Lung microvascular endothelial cell (primary cell): Measurements from ENCODE around the gene TLK1. TPM values are rescaled to one million over a fixed set of nuclear protein-coding genes. Genes with fewer than 3 reads are reported as not detected.
A peak's percentile ranks its signal among the peaks of the same experiment; 100 is the strongest.

Experiments used
- DNase-seq, 2 donors: peaks; one replicate each; pipeline versions ENCODE4 v3.0.0 to v3.0.0-alpha.2; 2010; ENCODE audit warnings: low read depth in 2 of 2
- total RNA-seq: library from RNA; depleted of rRNA; stranded (reverse); fragments of >200 nt; gene quantifications from 2 replicates; pipeline ENCODE4 v1.2.1, GENCODE V29; 2014

Gene TLK1
- total RNA-seq, 1 donor from 2014 or later, result 15.9 TPM

DNA sequence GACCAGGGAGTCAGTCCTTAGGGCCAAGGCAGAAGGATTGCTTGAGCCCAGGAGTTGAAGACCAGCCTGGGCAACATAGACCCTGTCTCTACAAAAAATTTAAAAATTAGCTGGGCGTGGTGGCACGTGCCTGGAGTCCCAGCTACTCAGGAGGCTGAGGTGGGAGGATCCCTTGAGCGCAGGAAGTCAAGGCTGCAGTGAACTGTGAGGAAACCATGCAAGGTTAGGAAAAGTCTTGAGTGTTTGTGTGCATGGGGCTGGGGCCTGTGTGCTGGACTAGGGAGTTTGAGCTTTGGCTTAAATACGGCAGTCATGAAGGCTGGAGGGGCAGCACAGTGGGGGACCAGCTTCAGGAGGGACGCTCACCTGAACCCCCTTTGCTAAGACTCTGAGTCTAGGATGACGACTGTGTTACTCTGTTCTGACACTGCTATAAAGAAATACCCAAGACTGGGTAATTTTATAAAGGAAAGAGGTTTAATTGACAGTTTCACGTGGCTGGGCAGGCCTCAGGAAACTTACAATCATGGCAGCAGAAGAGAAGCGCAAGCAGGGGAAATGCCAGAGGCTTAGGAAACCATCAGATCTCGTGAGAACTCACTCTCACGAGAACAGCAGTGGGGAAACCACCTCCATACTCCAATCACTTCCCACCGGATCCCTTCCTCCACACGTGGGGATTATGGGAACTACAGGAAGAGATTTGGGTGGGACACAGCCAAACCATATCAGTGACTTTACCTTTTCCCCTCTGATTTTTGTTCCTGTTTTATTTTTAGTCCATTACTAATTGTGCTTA is 192.3 kb downstream of the TLK1 start:
- no peak for DNase-seq

DNA sequence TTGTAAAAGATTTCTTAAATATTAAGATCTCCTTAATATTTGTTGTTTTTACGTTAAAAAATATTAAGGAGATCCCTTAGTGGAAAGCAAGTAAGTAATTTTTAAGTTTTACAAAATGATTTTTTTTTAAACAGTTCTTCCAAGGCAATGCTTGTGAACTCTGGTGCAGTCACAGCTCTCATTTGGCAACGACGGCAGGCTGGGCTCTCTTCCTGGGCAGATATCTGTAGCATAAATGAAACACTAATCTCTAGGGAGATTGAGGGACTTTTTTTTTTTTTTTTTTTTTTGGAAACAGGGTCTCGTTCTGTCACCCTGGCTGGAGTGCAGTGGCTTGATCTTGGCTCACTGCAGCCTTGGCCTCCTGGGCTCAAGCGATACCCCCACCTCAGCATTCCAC is 193.1 kb downstream of the TLK1 start:
- no peak for DNase-seq

DNA sequence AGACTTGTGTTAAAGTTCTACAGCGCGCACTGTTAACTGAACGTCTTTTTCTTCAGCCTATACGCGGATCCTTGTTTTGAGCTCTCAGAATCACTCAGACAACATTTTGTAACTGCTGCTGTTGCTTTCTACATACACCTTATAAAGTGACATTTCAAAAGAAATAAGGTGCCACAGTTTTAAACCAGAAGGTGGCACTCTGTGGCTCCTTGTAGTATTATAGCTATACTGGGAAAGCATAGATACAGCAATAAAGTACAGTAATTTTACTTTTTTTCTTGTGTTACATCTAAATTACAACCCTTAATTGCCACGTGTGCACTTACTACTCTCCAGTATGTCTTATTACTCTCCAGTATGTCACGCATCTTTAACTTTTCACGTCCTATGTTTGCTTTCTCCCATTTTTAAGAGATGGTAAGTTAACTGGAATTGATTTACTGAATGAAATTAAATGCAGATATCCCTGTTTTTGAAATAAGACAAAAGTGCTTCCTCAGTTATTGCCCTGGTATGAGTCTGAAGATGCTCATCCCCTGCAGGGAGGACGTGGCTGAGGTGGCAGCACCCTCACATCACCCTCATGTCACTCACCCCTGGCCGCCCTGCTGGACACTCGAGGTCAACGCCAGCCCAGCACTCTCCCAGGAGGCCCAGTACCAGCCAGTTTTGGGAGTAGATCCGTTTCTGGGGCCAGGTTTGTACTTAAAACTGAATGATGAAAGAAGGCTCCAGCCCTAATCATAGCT is 193.9 kb downstream of the TLK1 start:
- no peak for DNase-seq

DNA sequence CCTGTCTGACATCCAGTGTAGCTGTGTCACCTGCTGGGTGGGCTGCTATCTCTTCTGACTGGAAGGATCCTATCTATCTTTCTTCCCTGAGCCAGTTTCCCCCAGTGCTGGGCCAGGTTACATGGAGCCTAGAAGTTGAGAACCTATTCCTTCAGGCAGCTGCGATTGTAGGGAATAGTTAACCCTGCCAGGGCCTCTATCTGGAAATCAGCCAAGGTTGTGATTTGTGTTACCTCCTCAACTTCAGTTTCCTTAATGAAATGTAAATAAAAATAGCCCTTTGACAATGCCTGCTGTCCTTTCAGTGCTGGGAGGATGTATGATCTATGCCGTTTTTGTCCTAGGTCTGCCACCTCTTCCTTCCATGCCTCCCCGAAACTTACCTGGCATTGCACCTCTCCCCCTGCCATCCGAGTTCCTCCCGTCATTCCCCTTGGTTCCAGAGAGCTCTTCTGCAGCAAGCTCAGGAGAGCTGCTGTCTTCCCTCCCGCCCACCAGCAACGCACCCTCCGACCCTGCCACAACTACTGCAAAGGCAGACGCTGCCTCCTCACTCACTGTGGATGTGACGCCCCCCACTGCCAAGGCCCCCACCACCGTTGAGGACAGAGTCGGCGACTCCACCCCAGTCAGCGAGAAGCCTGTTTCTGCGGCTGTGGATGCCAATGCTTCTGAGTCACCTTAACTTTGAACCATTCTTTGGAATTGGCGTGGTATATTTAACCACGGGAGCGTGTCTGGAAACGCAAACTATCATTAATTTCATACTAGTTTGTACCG is 195.1 kb downstream of the TLK1 start:
- no peak for DNase-seq

DNA sequence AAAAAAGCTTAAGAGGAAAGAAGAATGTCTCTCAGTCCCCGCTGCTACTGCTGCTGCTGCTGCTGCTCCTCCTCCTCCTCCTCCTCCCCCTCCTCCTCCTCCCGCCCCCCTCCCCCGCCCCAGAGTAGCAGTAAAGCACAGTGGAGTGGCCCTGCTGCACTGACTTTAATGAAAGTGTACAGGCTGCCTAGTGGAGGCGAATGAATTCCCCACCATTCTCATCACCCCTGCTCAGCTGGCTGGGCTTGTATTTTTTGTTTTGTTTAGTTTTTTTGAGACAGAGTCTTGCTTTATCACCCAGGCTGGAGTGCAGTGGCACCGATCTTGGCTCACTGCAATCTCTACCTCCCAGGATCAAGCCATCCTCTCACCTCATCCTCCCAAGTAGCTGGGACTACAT is 197.3 kb downstream of the TLK1 start:
- DNase-seq, result no peak

DNA sequence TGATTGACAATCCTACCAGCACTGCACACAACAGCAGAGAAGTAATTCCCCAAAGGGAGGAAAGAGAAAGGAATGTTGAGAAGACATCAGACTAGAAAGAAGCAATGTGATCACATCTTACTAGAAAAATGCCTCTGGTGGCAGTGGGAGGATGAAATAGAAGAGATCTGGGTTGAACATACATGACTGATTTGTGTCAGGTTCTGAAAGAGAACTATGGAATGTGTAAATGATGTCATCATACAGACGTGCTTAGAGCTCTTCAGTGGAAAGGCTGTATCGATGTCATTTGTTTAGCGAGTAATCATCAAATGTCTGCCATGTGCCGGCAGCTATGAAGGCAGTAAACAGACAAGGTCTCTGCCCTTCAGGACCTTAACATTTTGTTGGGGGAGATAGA is 206.8 kb downstream of the TLK1 start:
- DNase-seq, result no peak

DNA sequence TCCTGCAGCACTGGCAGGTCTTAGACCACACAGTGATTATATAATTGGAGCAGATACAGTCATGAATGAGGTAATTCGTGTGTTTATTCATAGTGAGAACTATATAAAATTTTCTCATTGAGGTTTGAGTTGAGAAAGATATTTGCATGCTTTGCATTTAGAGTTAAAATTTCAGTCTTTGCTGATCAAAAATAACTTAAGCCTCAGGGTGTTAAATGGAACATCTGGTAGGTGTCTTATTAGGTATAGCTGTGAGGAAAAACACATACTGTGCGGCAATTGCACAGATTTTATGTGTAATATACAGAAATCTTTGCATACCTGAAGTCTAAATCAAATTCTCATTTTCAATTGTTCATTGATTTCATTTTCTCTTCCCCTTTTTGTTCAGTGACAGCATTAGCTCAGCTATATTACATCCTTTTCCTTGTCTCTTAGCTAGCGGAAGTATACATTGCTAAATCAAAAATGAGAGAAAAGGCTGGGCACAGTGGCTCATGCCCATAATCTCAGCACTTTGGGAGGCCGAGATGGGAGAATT is 210.4 kb downstream of the TLK1 start:
- DNase-seq, result no peak

DNA sequence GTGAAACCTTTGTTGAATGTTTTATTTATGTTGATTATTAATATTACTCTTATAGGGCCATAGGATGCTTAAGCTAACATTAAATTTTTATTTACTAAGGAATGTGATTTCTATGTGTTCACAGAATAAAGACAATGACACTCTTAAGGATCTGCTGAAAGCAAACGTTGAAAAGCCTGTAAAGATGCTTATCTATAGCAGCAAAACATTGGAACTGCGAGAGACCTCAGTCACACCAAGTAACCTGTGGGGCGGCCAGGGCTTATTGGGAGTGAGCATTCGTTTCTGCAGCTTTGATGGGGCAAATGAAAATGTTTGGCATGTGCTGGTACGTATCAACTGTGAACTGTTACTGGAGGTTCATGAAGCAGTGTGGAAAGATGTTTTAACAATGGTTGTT is 211.3 kb downstream of the TLK1 start:
- DNase-seq, result no peak

DNA sequence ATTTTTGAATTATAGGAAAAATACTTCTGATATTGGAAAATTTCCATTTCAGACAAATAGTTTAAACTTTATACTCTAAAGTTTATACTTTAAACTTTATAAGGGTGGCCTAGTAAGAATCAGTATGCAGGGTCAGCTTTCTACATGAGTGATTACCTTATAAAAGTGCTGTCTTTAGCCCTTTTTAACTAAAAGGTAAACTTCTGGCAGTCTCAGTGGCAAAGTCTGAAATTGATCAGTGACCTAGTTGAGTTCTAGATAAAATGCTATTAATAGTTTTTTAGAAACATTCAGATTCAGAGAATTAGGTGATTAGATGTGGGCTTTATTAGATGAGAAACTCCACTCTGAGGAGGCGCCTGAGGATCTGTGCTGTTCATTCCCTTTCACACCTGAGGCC is 216.1 kb downstream of the TLK1 start:
- DNase-seq, result no peak

DNA sequence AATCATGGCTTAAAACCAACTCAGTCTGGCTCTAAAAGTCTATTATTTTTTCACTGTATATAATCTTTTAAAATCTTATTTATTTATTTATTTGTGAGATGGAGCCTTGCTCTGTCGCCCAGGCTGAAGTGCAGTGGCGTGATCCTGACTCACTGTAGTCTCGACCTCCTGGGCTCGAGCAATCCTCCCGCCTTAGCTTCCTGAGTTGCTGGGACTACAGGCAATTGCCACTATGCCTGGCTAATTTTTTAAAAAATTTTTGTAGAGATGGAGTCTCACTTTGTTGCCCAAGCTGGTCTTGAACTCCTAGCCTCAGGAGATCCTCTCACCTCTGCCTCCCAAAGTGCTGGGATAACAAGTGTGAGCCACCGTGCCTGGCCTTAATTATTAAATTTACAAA is 217.1 kb downstream of the TLK1 start:
- DNase-seq, result peak in 1 of 2 donors; percentile 42

DNA sequence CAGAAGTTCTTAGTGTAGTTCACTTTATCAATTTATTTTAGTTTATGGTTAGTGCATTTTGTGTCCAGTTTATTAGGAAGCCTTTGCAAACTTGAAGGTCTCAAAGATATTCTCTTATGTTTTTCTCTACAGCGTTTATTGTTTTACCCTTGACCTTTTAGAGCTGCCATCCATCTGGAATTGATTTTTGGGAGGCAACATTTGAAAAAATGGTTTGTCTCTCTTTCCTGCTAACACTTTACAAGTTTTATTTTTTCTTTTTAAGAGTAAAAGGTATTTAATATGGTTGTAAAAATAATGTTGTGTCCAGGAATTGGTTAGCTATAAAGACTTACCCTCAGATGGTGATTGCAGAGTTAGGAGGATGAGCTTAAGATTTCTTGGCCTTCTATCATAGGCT is 217.7 kb downstream of the TLK1 start:
- no peak for DNase-seq

DNA sequence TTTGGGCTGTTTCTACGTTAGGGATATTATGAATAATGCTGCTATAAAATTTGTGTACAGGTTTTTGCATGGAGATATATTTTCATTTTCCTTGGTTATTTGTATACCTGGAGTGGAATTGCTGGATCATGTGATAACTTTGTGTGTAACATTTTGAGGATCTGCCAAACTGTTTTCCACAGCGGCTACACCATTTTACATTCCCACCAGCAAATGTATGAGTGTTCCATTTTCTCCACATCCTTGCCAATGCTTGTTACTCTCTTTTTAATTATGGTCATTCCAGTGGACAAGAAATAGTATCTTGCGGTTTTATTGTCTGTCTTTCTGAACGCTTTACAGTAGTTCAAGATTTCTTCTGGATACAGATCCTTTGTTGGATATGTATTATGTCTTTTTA is 218.1 kb downstream of the TLK1 start:
- DNase-seq, result no peak

Other genes starting within 250 kb of the TLK1 start
- gene GORASP2, start 231.6 kb downstream of the TLK1 start, total RNA-seq, result 20.0 and 23.0 TPM in 2 replicates